Regular cardiac myocyte (primary cell): ENCODE measurements around the gene TSTD2. TPM values are rescaled to one million over a fixed set of nuclear protein-coding genes. Genes with fewer than 3 reads are reported as not detected.

Source experiments
- total RNA-seq: library from RNA; depleted of rRNA; stranded (reverse); fragments of >200 nt; gene quantifications from 2 replicates; pipeline ENCODE4 v1.2.3, GENCODE V29; 2014

TSTD2 gene
- 15.5 and 18.6 TPM in 2 replicates for total RNA-seq

DNA sequence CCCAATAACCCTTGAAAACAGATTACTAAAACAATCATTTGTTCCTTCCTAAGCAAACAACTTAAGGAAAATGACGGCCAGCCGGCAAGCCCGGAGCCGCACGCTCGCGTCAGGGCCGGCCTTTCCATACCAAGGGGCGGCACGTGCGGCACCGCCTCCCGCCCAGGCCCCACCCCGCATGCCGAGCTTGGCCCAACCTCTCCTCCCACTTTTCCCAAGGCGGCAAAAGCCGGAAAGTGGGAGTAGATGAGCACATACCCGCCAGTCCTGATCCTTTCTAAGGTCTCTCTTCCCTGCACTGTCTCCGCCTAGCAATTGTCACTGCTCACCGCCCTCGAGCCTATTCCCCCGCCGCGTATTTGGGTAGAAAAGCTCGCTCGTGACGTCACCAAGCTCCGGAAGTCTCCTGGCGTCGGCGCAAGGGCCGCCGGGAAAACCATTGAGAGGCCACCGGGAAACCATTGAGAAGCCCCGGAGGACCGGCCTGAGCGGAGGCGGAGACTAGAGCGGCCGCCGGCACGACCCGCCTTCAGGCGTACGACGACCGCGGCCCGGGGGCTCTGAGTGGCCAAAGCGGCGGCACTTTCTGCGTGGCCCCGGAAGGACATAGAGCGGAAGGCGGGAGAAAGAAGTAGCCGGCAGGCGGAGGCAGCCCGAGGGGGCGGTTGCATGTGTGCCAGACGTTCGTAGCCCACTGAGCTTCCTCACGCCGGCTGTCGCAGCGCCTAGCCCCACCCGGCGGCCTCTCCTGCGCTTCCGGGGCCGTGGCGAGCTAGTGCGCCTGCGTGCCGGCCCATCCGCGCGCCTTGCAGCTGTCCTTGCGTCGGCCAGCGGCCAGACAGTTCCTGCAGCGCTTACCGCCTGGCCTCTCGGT lies at the start of gene TSTD2, which contains the start of gene NCBP1:
Gene TSTD2, minus strand, starts transcription at position 384 of the 874 bp plus-strand sequence. CDS start 5,806 bp downstream, outside the sequence.
Gene NCBP1, plus strand, starts transcription at position 837 of the 874 bp plus-strand sequence. CDS start 61 bp downstream, outside the sequence.

Other genes starting within 250 kb of the TSTD2 start
- 6.9 and 7.6 TPM in 2 replicates for gene TDRD7, start 221.3 kb downstream of the TSTD2 start, total RNA-seq
- gene TMOD1, start 131.7 kb downstream of the TSTD2 start, total RNA-seq, result under 0.01 and 0.28 TPM in 2 replicates
- 39.5 and 83.2 TPM in 2 replicates for gene NCBP1, start 453 bp upstream of the TSTD2 start, total RNA-seq
- gene XPA, start 64.0 kb upstream of the TSTD2 start, total RNA-seq, result 4.2 and 4.8 TPM in 2 replicates
- gene FOXE1, start 219.9 kb upstream of the TSTD2 start, total RNA-seq, result under 0.01 TPM in 2 replicates